GM21528 (cell line): ENCODE results near the gene IGFL4.

Experiments
- ATAC-seq: cut with Tn5 transposase; IDR thresholded peaks from one replicate; pipeline ENCODE4 v1.9.1; 2021; ENCODE audit warnings: mild to moderate bottlenecking, moderate library complexity; ENCODE audit not compliant: unreplicated experiment, low FRiP score

IGFL4 gene

DNA sequence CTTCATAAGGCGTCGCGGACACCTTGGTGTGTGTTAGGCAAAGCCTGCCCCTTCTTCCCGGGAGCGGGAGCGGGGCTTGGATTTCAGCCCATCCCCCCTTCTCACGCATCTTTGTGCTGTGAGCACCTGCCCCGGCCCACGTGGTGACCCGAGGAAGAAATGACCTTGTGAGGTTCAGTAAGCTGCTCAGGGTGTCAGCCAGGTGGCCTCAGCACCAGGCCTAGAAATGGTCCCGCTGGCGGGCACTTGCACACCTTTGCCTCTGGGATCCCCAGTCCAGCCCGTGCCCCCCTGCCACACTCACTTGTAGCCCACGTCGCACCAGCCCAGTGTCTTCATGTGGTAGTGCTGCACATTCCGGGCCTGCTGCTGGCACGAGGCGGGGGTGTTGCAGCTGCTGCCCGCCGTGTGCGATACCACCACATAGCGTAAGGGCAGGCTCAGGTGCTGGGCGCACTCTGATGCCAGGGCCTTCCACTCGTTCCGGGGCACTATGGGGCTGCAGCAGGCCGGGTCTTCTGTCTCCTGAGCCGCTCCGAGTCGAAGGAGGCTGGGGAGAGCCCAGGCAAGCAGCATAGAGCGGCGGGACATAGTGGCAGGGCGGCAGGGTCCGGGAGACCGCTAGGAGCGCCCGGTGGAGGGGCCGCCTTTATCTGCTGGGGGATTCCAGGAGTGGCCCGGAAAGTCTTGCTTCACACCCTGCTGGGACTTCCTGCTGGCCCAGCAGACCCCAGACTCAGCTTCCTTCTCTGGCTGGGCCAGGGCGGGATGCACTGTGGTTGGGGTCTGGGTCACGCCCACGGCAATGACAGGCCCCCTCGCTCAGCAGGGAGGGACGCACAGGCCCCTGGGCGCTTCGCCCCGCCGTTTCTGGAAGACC, 18.1 kb downstream of the IGFL4 start, which contains the start of gene PGLYRP1:
PGLYRP1 (minus strand) TSS at position 623 of the 880 bp plus-strand sequence; CDS start at position 591, 32 bp downstream.
- ATAC-seq = no peak

DNA sequence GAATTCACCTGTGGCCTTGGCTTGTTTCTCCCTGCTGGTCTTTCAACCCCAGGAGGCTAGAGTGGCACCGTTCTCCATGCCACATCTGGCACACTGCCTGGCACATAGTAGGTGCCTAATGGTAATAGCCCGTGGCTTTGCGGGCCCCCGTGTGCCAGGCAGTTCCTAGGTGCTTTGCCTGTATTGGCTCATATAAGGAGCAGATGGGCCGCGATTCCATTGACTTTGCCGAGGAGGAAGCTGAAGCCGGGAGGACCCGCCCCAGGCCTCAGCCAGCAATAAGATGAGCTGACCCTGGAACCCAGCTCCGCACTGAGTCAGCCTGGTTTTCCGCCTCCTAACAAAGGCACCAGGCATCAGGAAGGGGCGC, 18.8 kb downstream of the IGFL4 start:
- ATAC-seq = no peak

DNA sequence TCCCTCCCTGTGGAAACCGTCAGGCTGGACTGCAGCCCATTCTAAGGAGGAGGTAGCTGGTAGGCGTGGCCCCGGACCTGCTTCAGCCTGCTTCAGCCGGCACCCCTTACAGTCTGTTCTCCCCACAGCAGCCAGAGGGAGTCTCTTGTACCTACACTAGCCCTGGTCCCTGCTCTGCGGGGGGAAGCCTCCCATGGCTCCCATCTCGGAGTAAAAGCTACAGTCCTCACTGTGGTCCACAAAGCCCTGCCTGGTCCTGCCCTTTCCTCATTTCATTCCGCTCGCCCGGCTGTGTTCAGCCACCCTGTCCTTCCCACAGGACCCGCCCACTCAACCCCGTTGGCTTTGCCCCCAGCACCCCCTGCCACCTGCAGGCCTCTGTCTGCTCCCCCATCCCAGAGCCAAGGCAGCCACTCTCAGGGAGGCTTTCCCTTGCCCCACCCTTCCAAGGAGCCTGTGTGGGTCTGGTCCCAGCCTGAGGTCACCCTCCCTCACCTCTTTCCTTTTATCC, 19.2 kb downstream of the IGFL4 start:
- no peak for ATAC-seq

DNA sequence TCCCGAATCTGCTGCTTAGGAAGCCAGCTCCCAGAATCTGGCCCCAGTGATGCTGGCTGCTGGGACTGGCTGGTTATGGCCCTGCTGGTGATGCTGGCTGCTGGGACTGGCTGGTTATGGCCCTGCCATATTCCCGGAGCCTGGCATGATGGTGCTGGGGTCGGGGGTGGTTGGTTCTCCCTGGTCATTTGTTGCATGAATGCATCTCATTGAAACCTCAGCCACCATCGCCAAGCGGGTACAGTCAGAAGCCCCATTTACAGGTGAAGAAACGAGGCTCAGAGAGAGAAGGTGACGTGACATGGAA, 20.0 kb downstream of the IGFL4 start:
- ATAC-seq = no peak

DNA sequence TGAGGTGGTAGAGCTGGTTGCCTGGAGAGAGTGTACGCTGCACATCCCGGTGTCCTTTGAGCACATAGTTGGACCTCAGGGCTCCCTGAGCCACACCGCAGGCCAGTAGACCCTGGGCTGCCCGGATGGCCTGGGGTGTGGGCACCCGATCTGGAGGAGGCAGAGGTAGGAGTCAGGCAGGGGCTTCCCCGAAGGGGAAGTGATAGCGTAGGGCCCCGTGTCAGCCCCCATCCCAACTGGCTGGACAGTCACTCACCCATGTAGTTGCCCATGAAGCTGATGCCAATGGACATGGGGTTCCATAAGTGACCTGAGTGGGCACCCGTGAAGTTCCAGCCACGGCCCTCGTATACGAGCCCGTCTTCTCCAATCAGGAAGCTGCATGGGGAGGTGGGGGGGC, 21.5 kb downstream of the IGFL4 start:
- no peak for ATAC-seq

DNA sequence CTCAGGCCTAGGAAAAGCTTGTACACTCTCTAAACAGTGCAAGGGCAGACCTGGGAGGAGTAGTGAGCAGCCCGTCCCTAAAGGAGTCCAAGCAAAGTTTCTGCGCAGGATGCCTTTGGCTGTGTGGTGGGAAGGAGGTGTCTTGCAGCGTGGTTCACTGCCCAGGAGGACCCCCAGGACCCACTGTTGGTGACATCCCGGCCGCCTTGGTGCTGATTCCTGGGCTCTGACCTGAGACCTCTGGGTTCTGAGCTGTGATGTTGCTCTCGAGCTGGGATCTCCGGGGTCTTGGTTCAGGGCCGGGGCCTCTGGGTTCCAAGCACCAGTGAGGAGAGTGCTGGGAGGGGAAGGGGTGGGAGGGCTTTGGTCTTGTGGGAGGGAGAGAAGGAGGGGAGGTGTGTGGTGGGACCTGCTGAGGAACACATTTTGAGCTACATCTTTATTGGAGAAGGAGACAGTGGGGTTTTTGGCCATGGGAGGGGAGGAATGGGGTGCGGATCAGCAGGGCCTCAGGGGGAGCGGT, 22.0 kb downstream of the IGFL4 start:
- ATAC-seq = no peak

DNA sequence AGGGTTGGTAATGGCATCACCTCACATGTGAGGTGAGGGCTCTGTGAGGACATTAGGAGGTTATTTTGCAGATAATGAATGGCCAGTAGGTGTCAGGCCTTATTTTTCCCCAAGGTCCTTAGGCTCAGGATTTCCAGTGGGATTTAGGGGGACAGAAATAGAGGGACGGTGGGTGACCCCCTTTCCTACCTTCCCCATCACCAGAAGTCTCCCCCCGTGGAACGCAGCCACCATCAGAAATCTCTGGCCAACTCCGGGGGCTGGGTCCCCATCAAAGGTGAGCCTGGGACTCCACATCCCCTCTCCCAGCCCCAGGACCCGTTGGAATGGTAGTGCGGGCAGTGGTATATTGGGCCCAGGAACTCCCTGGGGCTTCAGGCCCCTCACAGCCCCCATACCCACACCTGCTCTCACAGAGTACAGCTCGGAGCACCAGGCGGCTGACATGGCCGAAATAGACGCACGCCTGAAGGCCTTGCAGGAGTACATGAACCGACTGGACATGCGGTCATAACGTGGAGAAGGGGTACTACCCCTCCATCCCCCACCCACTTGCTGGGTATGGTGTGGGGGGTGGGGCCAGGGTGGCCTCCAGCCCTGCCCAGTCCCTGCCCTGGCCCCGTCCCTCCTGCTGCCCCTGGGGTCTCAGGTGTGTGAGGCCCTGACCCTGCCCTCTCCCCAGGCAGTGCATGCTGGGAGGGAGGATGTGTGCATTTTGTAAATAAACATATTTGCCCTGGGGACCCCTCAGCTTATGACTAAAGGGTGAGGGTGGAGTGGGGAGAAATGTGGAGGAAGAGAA, 22.7 kb downstream of the IGFL4 start:
- no peak for ATAC-seq

DNA sequence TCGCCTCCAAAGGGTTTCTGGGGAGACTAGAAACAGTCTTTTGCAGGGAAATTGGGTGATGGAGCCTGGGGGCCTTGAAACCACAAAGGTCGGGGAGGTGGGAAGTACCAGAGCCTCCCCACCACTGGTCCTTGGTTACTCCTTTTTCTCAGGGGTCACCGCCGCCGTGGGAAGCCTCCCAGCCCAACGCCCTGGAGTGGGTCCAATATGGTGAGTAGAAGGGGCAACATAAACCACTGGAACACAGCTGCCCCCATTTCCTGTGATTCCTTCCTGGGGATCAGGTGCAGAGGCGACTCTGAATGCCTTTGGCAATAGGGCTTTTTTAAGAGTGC, 23.7 kb downstream of the IGFL4 start:
- ATAC-seq = no peak

DNA sequence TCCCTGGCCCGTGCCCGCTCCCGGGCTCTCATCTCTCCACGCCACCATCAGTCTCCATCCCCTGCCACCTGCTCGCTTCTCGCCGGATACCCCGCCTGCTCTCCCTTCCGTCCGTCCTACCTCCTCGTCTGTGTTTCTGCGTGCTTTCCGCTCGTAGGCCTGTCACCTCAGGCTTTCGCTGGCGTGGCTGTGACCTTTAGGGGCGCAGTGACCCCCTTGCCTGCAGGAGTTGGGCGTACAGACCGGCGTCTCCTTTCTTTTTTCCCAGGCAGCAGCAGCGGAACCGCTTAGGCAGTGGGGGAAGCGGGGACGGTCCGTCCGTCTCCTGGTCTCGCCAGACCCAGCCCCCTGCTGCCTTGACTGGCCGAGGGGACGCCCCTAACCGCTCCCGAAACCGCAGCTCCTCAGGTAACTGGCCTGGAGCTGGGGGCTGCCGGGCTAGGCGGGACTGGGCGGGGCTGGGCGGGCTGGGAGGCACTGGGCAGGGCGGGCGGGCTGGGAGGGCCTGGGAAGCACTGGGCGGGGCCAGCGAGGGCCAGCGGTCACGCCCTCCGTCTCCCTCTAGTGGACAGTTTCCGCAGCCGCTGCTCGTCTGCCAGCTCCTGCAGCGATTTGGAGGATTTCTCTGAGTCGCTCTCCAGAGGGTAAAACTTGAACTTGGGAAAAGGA, 24.2 kb downstream of the IGFL4 start:
- no peak for ATAC-seq

DNA sequence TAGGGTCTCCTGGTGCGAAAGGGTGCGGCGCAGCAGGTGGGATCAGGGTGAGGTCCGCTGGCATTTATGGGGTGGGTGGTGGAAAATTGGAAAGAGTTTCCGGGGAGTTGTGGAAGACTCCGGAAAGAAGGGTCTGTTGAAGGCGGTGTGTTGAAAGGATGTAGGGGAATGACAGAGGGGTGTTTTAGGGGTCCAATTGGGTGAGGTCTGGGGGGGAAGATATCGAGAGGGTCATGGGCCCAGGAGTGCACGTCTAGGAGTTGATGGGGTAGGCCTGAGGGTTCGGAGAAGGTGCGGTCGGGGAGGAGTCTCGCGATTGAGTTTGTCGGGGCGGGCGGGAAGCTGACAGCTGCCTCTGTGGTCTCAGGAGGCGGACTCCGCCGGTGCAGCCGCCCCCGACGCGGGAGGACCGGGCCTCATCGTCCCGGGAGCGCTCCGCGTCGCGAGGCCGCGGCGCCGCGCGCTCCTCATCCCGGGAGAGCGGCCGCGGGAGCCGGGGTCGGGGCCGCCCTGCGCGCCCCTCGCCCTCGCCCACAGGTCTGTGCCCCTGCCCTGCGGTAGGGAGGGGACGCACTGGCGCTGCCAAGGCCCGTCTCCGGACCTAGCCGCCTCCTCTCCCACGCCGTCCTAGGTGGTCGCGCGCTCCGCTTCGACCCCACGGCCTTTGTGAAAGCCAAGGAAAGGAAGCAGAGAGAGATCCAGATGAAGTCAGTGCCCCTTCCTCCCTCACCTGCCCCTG, 24.9 kb downstream of the IGFL4 start:
- no peak for ATAC-seq

DNA sequence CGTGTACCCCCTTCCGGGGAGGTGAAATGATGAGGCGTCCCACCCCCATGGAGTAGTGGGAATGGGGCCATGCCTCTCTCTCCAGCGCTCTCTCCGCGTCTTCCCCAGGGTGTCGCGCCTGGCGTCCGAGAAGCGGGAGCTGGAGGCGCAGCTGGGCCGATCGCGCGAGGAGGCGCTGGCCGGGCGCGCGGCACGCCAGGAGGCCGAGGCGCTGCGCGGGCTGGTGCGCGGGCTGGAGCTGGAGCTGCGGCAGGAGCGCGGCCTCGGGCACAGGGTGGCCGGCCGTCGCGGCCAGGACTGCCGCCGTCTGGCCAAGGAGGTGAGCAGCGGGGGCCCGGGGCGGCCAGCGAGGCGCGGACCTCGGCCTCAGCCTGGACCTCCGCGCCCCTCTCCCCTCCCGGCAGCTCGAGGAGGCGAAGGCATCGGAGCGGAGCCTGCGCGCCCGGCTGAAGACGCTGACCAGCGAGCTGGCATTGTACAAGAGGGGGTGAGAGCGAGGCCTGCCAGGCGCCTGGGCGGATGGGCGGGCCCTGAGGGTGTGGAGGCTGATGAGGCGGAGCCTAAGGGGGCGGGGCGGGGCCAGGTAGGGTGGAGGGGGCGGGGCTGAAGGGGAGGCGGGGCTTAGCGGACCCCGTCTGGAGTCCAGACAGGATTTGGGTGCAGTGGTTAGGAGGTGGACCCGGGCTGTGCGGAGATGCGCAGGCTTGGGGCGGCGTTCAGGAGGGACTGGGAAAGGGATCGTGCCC, 25.7 kb downstream of the IGFL4 start:
- no peak for ATAC-seq

DNA sequence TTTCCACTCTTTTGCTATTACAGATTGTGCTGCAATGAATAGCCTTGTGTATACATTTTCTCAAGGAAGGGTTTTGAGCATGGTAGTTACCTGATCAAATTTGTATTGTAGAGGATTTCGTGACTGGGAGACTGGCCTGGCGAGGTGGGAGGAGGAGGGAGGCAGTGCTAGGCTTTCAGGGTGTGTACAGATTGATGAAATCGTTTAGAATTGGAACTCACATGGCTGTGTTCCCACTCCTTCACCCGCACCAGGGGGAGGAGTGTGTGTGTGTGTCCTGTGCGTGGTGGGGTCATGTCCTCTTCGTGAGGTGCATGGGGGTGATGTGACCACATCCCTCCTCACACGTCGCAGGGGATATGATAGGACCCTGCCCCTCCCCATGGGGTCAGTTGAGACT, 26.3 kb downstream of the IGFL4 start:
- no peak for ATAC-seq

DNA sequence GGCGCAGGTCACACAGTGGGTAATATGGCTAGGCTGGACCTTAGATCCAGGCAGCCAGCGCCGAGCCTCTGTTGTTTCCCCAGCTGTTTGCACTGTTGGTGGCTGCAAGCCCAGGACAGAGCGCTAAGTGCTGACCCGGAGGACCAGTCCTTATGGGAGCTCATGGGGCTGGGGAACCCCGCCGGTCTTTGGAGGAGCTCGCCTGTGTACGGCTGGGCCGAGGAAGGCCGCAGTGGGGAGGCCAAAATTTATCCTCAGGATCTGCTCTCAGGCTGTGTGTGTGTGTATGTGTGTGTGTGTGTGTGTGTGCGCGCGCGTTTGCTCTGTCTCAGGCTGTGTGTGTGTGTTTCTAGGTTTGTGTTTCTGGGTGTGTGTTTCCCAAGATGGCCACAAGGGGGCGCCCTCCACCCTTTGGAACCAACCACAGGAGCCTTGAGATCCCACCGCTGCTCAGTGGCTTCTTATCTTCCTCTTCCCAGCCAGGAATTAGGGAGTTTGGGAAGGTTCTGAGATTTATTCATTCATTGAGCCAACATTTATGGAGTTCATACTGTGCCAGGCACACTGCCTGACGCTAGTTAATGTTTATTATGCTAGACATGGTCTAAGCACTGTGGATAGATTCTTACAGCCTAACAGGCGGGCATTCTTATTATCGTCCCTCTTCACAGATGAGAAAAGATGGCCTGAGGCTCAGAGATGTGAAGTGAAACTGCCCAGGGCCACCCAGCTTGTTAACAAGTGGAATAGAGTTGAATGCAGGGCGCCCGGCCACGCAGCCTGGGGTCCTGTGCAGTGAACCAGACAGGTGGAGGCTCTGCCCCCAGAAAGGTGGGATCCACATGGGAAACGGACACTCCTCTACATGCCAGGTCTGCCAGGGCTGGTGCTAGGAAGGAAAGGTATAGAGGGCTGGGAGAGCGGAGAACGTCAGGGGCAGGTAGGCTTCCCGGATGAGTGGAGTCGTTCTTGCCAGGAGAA, 31.0 kb downstream of the IGFL4 start:
- no peak for ATAC-seq

DNA sequence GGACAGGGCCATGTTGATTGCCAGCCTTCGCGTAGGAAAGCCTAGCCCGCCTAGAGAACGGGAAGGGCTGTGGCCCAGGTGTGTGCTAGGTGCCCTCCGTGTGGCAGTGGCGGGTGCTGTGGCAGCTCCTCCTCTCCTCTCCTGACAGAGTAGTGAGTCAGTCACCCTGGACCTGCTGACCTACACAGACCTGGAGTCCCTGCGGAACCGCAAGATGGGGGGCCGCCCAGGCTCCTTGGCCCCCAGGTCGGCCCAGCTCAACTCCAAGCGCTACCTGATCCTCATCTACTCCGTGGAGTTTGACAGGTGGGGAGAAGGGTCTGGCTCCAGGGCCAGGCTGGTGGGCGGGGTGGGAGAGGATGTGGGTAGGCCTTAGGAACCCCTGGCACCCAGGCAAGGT, 34.4 kb downstream of the IGFL4 start:
- no peak for ATAC-seq

DNA sequence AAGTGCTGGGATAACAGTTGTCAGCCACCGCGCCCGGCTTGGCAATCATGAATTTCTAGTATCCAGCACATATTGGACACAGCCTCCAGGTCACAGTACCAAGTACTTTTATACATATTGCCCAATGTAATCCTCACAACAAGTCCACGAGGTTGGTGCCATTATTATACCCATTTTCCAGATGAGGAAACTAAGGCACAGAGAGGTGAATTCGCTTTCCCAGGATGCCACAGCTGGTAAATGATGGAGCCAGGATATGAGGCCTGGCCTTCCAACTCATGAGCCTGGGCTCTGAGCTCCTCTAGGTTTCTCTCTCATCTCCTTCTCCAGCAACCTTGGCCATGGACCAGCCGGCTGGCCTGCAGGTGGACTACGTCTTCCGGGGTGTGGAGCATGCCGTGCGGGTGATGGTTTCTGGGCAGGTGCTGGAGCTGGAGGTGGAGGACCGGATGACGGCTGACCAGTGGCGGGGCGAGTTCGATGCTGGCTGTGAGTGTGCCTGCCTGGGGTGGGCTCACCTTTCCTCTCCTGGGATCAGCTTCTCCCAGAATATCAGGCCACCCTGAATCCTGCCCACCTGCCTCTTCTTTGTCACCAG, 38.0 kb downstream of the IGFL4 start:
- no peak for ATAC-seq

DNA sequence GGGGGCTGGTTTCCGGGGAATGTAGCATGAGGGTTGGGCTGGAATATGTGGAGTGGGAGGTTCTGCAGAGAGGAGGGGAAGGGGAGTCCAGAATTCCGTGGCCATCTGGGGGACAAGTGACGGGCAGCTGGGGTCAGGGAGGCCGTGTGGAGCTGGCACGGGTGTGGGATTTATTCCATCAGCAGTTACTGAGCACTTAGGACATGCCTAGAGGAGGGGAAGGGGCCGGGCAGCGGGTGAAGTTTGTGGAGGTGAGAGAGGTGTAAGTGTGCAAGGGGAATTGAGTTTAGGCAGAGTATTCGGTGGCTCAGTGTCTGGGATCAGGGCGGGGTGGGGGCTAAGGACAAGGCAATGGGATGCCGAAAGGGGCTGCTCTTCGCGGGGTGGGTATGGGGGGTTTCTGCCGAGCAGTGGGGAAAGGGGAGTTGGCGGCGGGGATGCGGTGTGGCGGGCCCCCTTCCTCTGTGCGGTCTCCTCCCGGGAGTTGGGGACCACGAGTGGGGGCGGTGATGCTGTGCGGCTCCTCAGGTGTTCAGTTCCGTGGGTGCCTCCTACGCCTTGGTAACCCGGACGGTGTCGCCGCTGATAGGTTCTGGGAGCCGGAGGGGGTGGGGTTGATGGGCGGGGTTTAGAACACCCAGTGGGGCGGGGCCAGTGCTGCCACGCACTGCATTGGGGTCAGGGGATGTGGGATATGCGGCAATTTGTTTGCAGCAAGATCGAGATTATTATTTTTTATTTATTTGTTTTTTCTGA, 40.1 kb downstream of the IGFL4 start:
- ATAC-seq = no peak

DNA sequence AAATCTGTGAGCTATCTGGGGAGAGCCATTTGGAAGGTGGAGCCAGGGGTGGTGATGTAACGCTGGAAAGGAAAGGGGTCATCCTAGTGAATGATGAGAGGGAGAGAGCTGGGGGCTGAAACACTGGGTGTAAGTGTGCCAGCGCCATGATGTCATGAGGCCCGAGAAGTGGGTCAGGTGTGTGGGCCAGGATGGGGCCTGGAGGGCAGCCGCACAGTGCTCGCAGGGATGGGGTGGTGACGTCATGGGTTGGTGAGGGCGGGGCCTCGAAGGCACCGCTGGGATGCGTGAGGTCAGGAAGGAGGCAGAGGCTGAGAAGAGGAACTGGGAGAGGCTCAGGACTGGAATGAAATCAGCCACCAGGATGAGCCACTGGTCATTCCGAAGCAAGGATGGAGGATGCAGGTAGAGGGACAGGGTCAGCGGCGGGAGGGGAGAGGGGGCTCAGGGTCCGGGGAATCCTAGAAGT, 41.1 kb downstream of the IGFL4 start:
- ATAC-seq = no peak
